A549 (cell line): Measurements from ENCODE around the gene KLK10. TPM values are rescaled to one million over a fixed set of nuclear protein-coding genes. Genes with fewer than 3 reads are reported as not detected.

Source experiments
- ATAC-seq, 2 experiments: fragments of 200-7000 bp in 1 of 2; fragments of >200 bp in 1 of 2; cut with Nextera tagmentation in 1 of 2; cut with Tn5 transposase in 1 of 2; 3 replicates each; pipeline versions ENCODE4 v1.8.0 to v1.9.1; 2018 to 2020; ENCODE audit warnings: mild to moderate bottlenecking in 1 of 2, moderate library complexity in 1 of 2
- CTCF ChIA-PET: fragments of 300-600 bp; sonication (Branson Sonifier 250); formaldehyde crosslinking; extraction: SDS; loops from one replicate; lab custom pipeline; 2021; ENCODE audit warnings: antibody characterized with exemption, inconsistent platforms; lab: Yijun Ruan, JAX
- POLR2A ChIA-PET: fragments of 350-600 bp; formaldehyde crosslinking; extraction: SDS; loops from one replicate; lab custom pipeline; 2021; ENCODE audit warnings: antibody characterized with exemption, inconsistent platforms; lab: Yijun Ruan, JAX
- DNase-seq, 2 experiments: peaks; one replicate each; pipeline versions ENCODE4 v3.0.0 to v3.0.0-alpha.2; 2011 to 2016; ENCODE audit warnings: low read depth in 1 of 2, low spot score in 1 of 2
- FAIRE-seq: peaks from 2 replicates; lab custom pipeline; 2011; peaks lifted over from hg19 to GRCh38; lab: Jason Lieb, UNC
- H3K27ac ChIP-seq, 2 experiments: fragments of >200 bp; sonication (Bioruptor Twin); formaldehyde crosslinking; 3 replicates each; pipeline ENCODE4 v1.5.1; 2016 to 2017
- H3K4me1 ChIP-seq: fragments of >200 bp; sonication (Bioruptor Twin); formaldehyde crosslinking; 3 replicates; pipeline ENCODE4 v1.6.1; 2016
- H3K4me2 ChIP-seq: fragments of >200 bp; sonication (Bioruptor Twin); formaldehyde crosslinking; 3 replicates; pipeline ENCODE4 v1.6.1; 2016
- H3K4me3 ChIP-seq: fragments of >200 bp; sonication (Bioruptor Twin); formaldehyde crosslinking; 3 replicates; pipeline ENCODE4 v1.5.1; 2016
- H3K9me3 ChIP-seq: fragments of >200 bp; sonication (Bioruptor Twin); formaldehyde crosslinking; 3 replicates; pipeline ENCODE4 v1.6.1; 2016
- CBX2 ChIP-seq: fragments of 200-600 bp; sonication (generic); IDR thresholded peaks from 2 replicates; pipeline ENCODE4 v1.6.1; 2016; ENCODE audit warnings: low read depth, mild to moderate bottlenecking, borderline replicate concordance
- CBX8 ChIP-seq: fragments of 200-600 bp; sonication (generic); IDR thresholded peaks from 2 replicates; pipeline ENCODE4 v1.6.1; 2016
- CHD4 ChIP-seq: fragments of 200-600 bp; sonication (generic); IDR thresholded peaks from 2 replicates; pipeline ENCODE4 v1.6.1; 2016; ENCODE audit warnings: antibody characterized with exemption, mild to moderate bottlenecking, borderline replicate concordance
- EHF ChIP-seq: fragments of 250-450 bp; sonication (Bioruptor Pico); IDR thresholded peaks from 2 replicates; pipeline ENCODE4 v1.5.0; 2020; ENCODE audit warnings: mild to moderate bottlenecking
- ESRRA ChIP-seq: fragments of 150-350 bp; IDR thresholded peaks from 2 replicates; pipeline ENCODE4 v1.6.1; 2014; ENCODE audit warnings: mild to moderate bottlenecking, low read length, borderline replicate concordance
- FOSB ChIP-seq: fragments of 250-450 bp; sonication (Bioruptor Pico); IDR thresholded peaks from 2 replicates; pipeline ENCODE4 v1.5.0; 2020; ENCODE audit warnings: mild to moderate bottlenecking, moderate library complexity
- GATA3 ChIP-seq: IDR thresholded peaks from 2 replicates; pipeline ENCODE4 v1.6.1; 2012; ENCODE audit warnings: borderline replicate concordance
- HOXB13 ChIP-seq: fragments of 250-450 bp; sonication (Bioruptor Pico); IDR thresholded peaks from 2 replicates; pipeline ENCODE4 v1.5.0; 2020; ENCODE audit warnings: low read depth, mild to moderate bottlenecking, moderate library complexity
- KDM1A ChIP-seq: fragments of 200-600 bp; sonication (generic); IDR thresholded peaks from 2 replicates; pipeline ENCODE4 v1.6.1; 2016; ENCODE audit warnings: low read depth, mild to moderate bottlenecking
- MAFK ChIP-seq: fragments of 450-650 bp; IDR thresholded peaks from 2 replicates; pipeline ENCODE4 v1.6.1; 2014; ENCODE audit not compliant: partially characterized antibody
- NR3C1 ChIP-seq: fragments of >200 bp; sonication (Bioruptor Twin); formaldehyde crosslinking; IDR thresholded peaks from 3 replicates; pipeline ENCODE4 v1.6.1; 2017
- RAD21 ChIP-seq, 2 experiments: fragments of >200 bp in 1 of 2; sonication (Bioruptor Twin) in 1 of 2; formaldehyde crosslinking in 1 of 2; IDR thresholded peaks in 1 of 2; conservative IDR thresholded peaks in 1 of 2; 2 replicates in 1 of 2; 3 replicates in 1 of 2; pipeline ENCODE4 v1.6.1; 2012 to 2018; ENCODE audit warnings: inconsistent platforms in 1 of 2
- RCOR1 ChIP-seq: fragments of 150-350 bp; IDR thresholded peaks from 2 replicates; pipeline ENCODE4 v1.6.1; 2014; ENCODE audit warnings: antibody characterized with exemption, low read length, low read depth
- SMC3 ChIP-seq: fragments of >200 bp; sonication (Bioruptor Twin); formaldehyde crosslinking; IDR thresholded peaks from 3 replicates; pipeline ENCODE4 v1.6.1; 2018; ENCODE audit warnings: inconsistent platforms
- TFCP2L1 ChIP-seq: fragments of 250-450 bp; sonication (Bioruptor Pico); IDR thresholded peaks from 2 replicates; pipeline ENCODE4 v1.5.0; 2021; ENCODE audit warnings: mild to moderate bottlenecking
- ZNF302 ChIP-seq: fragments of 250-450 bp; sonication (Bioruptor Pico); IDR thresholded peaks from 2 replicates; pipeline ENCODE4 v1.9.0; 2021; ENCODE audit warnings: inconsistent platforms, mild to moderate bottlenecking, moderate library complexity
- WGBS: methylation state at CpG from one replicate; pipeline ENCODE4 v1.1.6; 2017; ENCODE audit errors: missing lambda C conversion rate; 5-methylcytosine and 5-hydroxymethylcytosine counted together
- polyA plus RNA-seq, 4 experiments: library from polyadenylated mRNA; depleted of rRNA in 3 of 4; stranded (reverse); fragments of >200 nt; fragmentation: RNase III in 1 of 4; extraction: RNeasy Plus Mini Kit Qiagen cat#74134 plus additional on column Dnase treatment in 1 of 4; gene quantifications; 2 replicates in 3 of 4; 3 replicates in 1 of 4; pipeline ENCODE4 v1.2.3, GENCODE V29; 2011 to 2017
- TF ChIP-seq, protein P1 (sequence below): fragments of 150-350 bp; IDR thresholded peaks from 2 replicates; pipeline ENCODE4 v1.6.1; 2014; ENCODE audit warnings: low read depth, mild to moderate bottlenecking, low read length
- TF ChIP-seq, protein P2 (sequence below): fragments of >200 bp; sonication (Bioruptor Twin); formaldehyde crosslinking; IDR thresholded peaks from 3 replicates; pipeline ENCODE4 v1.6.1; 2016
- TF ChIP-seq, protein P3 (sequence below): IDR thresholded peaks from 2 replicates; pipeline ENCODE4 v1.6.1; 2012
- TF ChIP-seq, protein P4 (sequence below): IDR thresholded peaks from 2 replicates; pipeline ENCODE4 v1.6.1; 2012
- TF ChIP-seq, protein P5 (sequence below): fragments of 250-450 bp; sonication (Bioruptor Pico); IDR thresholded peaks from 2 replicates; pipeline ENCODE4 v1.5.0; 2020; ENCODE audit warnings: low read depth, mild to moderate bottlenecking, moderate library complexity
- TF ChIP-seq, protein P6 (sequence below): fragments of >200 bp; sonication (Bioruptor Twin); formaldehyde crosslinking; IDR thresholded peaks from 2 replicates; pipeline ENCODE4 v1.6.1; 2016

Gene KLK10
- polyA plus RNA-seq, 2 of the 4 experiments (the other 2 are of a cell fraction): 0.18 TPM; not detected in 1

DNA sequence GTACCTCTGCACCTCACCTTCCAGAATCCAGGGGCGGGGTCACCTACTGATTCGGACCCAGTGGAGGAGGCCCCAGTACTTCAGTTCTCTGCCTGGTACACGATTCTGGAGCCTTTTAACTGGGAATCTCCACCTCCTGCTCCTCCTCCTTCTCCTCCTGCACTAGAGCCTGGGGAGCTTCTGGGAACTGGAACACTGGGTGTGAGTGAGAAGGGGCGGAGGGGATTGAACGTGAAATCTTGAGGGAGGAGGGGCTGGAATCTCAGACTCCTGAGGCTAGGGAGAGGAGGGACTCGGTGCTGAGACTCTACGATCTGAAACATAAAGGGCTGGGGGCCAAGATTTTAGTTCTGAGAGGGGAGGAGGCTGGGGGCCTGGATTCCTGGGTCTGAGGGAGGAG is 18.0 kb downstream of the KLK10 start, which contains the start of gene KLK8 (continued):
- TF ChIP-seq, protein P1, sequence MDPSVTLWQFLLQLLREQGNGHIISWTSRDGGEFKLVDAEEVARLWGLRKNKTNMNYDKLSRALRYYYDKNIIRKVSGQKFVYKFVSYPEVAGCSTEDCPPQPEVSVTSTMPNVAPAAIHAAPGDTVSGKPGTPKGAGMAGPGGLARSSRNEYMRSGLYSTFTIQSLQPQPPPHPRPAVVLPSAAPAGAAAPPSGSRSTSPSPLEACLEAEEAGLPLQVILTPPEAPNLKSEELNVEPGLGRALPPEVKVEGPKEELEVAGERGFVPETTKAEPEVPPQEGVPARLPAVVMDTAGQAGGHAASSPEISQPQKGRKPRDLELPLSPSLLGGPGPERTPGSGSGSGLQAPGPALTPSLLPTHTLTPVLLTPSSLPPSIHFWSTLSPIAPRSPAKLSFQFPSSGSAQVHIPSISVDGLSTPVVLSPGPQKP: no peak

DNA sequence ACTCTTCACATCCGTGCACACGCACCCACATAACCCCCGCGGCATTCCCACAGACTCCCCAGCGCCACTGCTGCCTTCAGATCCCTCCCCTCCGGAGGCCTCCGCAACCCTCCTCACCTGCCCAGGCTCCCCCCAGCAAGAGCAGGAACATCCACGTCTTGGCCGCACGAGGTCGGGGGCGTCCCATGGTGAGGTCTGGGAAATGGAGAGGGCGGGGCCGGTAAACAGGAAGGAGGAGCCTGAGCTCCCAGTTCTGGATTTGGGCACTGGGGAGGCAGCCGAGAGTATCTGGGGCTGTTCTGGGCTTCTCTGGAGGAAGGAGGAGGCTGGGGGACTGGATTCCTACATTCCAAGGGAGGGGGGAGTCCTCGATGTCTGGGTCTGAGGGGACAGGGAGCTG is 18.5 kb downstream of the KLK10 start:
- 0 out of 3 replicates have a peak overlapping the region, but pooled peaks have one; percentile 12 for H3K4me2 ChIP-seq
- FAIRE-seq (no peak), ATAC-seq (0 out of 6 replicates have a peak, but pooled peaks of 1 of the 2 experiments have one; percentile 15), DNase-seq (no peak)
- CTCF ChIA-PET: interaction anchor here (0.6 to 4.0 kb wide), 4 partner anchors 11 to 38 kb away, joined by 3 to 21 read pairs (median 3); no protein-coding TSS in a partner anchor
- peaks cover 6% of the 10 kb centered on the region; the same call in 2 of the 3 replicates for H3K4me1 ChIP-seq
- no peak overlapping the region for H3K27ac ChIP-seq
- no peak for TF ChIP-seq TFCP2L1 (CRISPR knock-in tag)
- TF ChIP-seq ESRRA: no peak
- TF ChIP-seq CBX2: no peak
- no peak for TF ChIP-seq RCOR1
- TF ChIP-seq, protein P2, sequence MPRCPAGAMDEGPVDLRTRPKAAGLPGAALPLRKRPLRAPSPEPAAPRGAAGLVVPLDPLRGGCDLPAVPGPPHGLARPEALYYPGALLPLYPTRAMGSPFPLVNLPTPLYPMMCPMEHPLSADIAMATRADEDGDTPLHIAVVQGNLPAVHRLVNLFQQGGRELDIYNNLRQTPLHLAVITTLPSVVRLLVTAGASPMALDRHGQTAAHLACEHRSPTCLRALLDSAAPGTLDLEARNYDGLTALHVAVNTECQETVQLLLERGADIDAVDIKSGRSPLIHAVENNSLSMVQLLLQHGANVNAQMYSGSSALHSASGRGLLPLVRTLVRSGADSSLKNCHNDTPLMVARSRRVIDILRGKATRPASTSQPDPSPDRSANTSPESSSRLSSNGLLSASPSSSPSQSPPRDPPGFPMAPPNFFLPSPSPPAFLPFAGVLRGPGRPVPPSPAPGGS: no peak
- no peaks in the 10 kb centered on the region for H3K9me3 ChIP-seq
- H3K4me3 ChIP-seq: no peak overlapping the region
- POLR2A ChIA-PET: no interaction called here
- 37% methylated on average over 16 of the region's 16 CpGs for WGBS

DNA sequence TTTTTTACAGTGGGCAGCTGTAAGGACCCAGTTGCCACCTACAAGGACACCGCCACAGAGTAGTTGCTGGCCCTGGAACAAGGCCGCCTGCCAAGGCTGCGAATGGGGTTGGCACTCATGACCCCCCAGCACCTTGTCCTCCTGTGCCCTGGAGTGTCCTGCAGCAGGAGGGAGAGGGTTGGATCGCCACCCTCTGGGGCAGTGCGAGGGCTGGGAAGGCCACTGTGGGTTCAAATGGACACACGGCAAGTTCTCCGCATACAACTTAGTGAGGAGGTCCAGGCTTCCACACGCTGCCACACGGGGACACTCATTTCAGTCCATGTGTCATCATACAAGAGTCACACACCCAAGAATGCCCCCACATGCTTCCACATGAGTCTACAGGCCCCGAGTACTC is 19.1 kb downstream of the KLK10 start:
- Histone ChIP-seq H3K27ac (no peak overlapping the region), H3K4me1 (peaks cover 6% of the 10 kb centered on the region; the same call in 2 of the 3 replicates), H3K4me3 (no peak overlapping the region), H3K9me3 (no peaks in the 10 kb centered on the region), H3K4me2 (no peak overlapping the region)
- ChIA-PET POLR2A (no interaction called here), CTCF (interaction anchor here (1.5 kb wide), 1 partner anchor 12 kb away, joined by 3 read pairs; no protein-coding TSS in a partner anchor)
- FAIRE-seq (no peak), ATAC-seq (no peak), DNase-seq (no peak)
- WGBS: 76% methylated on average over 10 of the region's 10 CpGs
- TF ChIP-seq, protein P3, sequence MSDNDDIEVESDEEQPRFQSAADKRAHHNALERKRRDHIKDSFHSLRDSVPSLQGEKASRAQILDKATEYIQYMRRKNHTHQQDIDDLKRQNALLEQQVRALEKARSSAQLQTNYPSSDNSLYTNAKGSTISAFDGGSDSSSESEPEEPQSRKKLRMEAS: no peak
- TF ChIP-seq, protein P4, sequence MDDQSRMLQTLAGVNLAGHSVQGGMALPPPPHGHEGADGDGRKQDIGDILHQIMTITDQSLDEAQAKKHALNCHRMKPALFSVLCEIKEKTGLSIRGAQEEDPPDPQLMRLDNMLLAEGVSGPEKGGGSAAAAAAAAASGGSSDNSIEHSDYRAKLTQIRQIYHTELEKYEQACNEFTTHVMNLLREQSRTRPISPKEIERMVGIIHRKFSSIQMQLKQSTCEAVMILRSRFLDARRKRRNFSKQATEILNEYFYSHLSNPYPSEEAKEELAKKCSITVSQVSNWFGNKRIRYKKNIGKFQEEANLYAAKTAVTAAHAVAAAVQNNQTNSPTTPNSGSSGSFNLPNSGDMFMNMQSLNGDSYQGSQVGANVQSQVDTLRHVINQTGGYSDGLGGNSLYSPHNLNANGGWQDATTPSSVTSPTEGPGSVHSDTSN: no peak
- TF ChIP-seq ZNF302 (CRISPR knock-in tag): no peak
- no peak for TF ChIP-seq MAFK
- TF ChIP-seq TFCP2L1 (CRISPR knock-in tag): no peak
- TF ChIP-seq, protein P2: no peak

DNA sequence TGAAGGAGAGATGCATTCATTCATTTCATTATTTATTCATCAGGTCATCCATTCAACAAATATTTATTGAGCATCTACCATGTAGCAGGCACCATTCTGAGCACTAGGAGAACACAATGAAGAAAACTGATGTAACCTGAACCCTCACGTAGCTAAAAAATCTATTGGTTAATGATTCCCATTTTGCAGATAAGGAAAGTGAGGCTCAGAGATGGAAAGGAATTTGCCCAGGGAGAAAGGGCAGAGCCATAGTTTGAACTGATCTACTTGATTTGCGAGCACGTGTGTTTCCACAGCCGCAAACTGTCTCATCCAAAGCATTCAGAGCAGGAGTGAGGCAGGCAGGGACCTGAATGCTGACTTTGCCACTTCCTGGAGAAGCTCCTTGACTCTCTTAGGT is 20.8 kb downstream of the KLK10 start:
- no peak for ATAC-seq
- FAIRE-seq: no peak
- H3K4me1 ChIP-seq: peaks cover 6% of the 10 kb centered on the region; the same call in 2 of the 3 replicates
- H3K4me3 ChIP-seq: no peak overlapping the region
- no peak overlapping the region for H3K27ac ChIP-seq
- H3K4me2 ChIP-seq: no peak overlapping the region
- TF ChIP-seq EHF (CRISPR knock-in tag): no peak
- no peak for TF ChIP-seq NR3C1
- TF ChIP-seq TFCP2L1 (CRISPR knock-in tag): no peak
- no peak for TF ChIP-seq CBX8
- TF ChIP-seq SMC3: no peak
- TF ChIP-seq, protein P5, sequence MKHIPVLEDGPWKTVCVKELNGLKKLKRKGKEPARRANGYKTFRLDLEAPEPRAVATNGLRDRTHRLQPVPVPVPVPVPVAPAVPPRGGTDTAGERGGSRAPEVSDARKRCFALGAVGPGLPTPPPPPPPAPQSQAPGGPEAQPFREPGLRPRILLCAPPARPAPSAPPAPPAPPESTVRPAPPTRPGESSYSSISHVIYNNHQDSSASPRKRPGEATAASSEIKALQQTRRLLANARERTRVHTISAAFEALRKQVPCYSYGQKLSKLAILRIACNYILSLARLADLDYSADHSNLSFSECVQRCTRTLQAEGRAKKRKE (CRISPR knock-in tag): no peak
- TF ChIP-seq, protein P2: no peak
- no peak for TF ChIP-seq FOSB (CRISPR knock-in tag)
- no peak for TF ChIP-seq CHD4
- TF ChIP-seq, protein P6, sequence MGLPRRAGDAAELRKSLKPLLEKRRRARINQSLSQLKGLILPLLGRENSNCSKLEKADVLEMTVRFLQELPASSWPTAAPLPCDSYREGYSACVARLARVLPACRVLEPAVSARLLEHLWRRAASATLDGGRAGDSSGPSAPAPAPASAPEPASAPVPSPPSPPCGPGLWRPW: no peak
- no peak for TF ChIP-seq RAD21 (conservative IDR thresholded peaks at IDR 0.05 in 1 of 2, IDR thresholded peaks at IDR 0.05 in 1 of 2)
- no peak for TF ChIP-seq HOXB13 (CRISPR knock-in tag)
- no peak for TF ChIP-seq GATA3
- TF ChIP-seq KDM1A: no peak
- TF ChIP-seq, all 56 proteins: peak for 0
- POLR2A ChIA-PET: no interaction called here
- peaks cover 5% of the 10 kb centered on the region; the same call in 2 of the 3 replicates for H3K9me3 ChIP-seq
- DNase-seq: no peak
- CTCF ChIA-PET: interaction anchor here (1.0 to 2.0 kb wide), 5 partner anchors 13 to 76 kb away, joined by 3 to 9 read pairs (median 5); no protein-coding TSS in a partner anchor
- 45% methylated on average over 4 of the region's 4 CpGs for WGBS
